Esophagus squamous epithelium (tissue), 4 donors: Measurements from ENCODE around the gene KCTD20.

Experiments
- POLR2A ChIP-seq, 4 donors: fragments of 450-650 bp; IDR thresholded peaks; one replicate each; pipeline ENCODE4 v1.6.1; 2017; ENCODE audit warnings: antibody characterized with exemption in 4 of 4, mild to moderate bottlenecking in 4 of 4, moderate library complexity in 3 of 4
- TF ChIP-seq, protein P1 (sequence below), 6 experiments: fragments of 450-650 bp in 4 of 6; fragments of 200-600 bp in 2 of 6; sonication (generic) in 2 of 6; IDR thresholded peaks; one replicate each; pipeline ENCODE4 v1.5.1; 2016 to 2019; ENCODE audit warnings: antibody characterized with exemption in 6 of 6, mild to moderate bottlenecking in 4 of 6, moderate library complexity in 4 of 6

DNA sequence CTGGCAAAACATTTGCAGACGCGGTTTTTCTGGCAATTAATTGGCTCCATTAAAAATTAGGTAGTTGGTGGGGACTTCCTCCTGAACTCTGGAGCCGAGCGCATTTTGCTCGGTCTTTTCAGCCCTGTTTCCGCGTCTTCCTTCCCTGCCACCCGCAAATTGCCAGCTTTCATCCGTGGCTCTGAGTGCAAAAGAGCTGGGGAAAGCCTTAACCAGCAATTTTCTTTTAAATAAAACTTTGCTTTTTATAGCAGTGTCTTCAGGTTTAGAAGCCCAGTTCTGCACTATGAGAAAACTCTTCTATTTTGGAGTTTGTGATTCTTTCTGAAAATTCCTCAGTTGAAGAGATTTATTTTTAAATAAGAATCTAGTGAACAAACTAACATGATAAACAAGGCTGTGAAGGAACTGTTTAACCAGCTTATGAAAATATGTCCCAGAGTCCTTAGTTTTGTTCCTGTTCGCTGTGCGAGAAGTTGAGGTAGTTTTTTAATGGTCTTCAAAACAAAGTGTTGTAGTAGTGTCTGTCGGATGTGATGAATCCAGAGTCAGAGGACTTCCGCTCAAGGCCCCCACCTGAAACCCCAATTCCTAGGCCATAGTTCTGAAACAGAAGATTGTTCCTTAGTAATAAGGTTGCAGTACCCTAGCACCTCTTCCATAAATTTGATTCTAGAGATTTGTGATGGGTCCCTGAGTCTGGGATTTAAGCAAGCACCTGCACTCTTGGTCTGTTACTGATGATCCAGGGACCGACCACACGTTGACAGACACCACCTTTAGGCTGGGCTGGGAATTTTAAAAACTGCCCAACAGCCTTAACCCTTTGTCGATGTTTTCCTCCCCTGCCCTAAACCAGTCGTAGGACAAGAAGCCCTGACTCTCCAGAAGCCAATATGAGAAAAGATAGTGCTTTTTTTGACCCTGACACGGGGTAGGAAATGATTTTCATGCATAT is 950 bp downstream of the KCTD20 start:
- TF ChIP-seq, protein P1, sequence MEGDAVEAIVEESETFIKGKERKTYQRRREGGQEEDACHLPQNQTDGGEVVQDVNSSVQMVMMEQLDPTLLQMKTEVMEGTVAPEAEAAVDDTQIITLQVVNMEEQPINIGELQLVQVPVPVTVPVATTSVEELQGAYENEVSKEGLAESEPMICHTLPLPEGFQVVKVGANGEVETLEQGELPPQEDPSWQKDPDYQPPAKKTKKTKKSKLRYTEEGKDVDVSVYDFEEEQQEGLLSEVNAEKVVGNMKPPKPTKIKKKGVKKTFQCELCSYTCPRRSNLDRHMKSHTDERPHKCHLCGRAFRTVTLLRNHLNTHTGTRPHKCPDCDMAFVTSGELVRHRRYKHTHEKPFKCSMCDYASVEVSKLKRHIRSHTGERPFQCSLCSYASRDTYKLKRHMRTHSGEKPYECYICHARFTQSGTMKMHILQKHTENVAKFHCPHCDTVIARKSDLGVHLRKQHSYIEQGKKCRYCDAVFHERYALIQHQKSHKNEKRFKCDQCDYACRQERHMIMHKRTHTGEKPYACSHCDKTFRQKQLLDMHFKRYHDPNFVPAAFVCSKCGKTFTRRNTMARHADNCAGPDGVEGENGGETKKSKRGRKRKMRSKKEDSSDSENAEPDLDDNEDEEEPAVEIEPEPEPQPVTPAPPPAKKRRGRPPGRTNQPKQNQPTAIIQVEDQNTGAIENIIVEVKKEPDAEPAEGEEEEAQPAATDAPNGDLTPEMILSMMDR (IDR thresholded peaks at IDR 0.05) = peak in 3 of 6 experiments; percentile 9 to 22 (median 9)
- TF ChIP-seq POLR2A (IDR thresholded peaks at IDR 0.05) = no peak
